Neuron (in vitro differentiated cells): ENCODE data around the gene CMKLR1.

Experiments used
- H2AFZ ChIP-seq: one replicate; pipeline ENCODE4 v1.6.1; 2013; ENCODE audit warnings: low read depth, mild to moderate bottlenecking, inconsistent platforms, low read length, moderate library complexity
- H3K27me3 ChIP-seq: one replicate; pipeline ENCODE4 v1.6.1; 2013; ENCODE audit warnings: low read length; ENCODE audit not compliant: insufficient read depth
- H3K36me3 ChIP-seq: one replicate; pipeline ENCODE4 v1.6.1; 2013; ENCODE audit warnings: low read length; ENCODE audit not compliant: insufficient read depth
- H3K4me1 ChIP-seq: one replicate; pipeline ENCODE4 v1.6.1; 2013; ENCODE audit warnings: low read length; ENCODE audit not compliant: insufficient read depth
- H3K4me3 ChIP-seq: 2 replicates; pipeline ENCODE4 v1.5.1; 2013; ENCODE audit warnings: mild to moderate bottlenecking, low read length, moderate library complexity
- H3K9me3 ChIP-seq: one replicate; pipeline ENCODE4 v1.6.1; 2013; ENCODE audit warnings: low read length

Gene CMKLR1

GRCh38 chr12:108312693-108313189 lies 26.4 kb downstream of the CMKLR1 start:
- Histone ChIP-seq H3K4me1 (peaks cover 8% of the 10 kb centered on the region), H3K9me3 (no peaks in the 10 kb centered on the region), H3K36me3 (no peaks in the 10 kb centered on the region), H3K4me3 (no peak overlapping the region), H2AFZ (no peak overlapping the region), H3K27me3 (no peaks in the 10 kb centered on the region)

- peaks cover 8% of the 10 kb centered on the region for H3K4me1 ChIP-seq
- H3K9me3 ChIP-seq: no peaks in the 10 kb centered on the region
- no peak overlapping the region for H3K4me3 ChIP-seq
- H3K27me3 ChIP-seq: no peaks in the 10 kb centered on the region
- no peaks in the 10 kb centered on the region for H3K36me3 ChIP-seq
- no peak overlapping the region for H2AFZ ChIP-seq
Observed at GRCh38 chr12:108312073-108312659, 26.9 kb downstream of the CMKLR1 start.

- Histone ChIP-seq H2AFZ (no peak overlapping the region), H3K4me3 (no peak overlapping the region), H3K4me1 (peaks cover 8% of the 10 kb centered on the region), H3K9me3 (no peaks in the 10 kb centered on the region), H3K36me3 (no peaks in the 10 kb centered on the region), H3K27me3 (no peaks in the 10 kb centered on the region)
Observed at GRCh38 chr12:108311605-108312004, 27.5 kb downstream of the CMKLR1 start.

- H2AFZ ChIP-seq: no peak overlapping the region
Observed at GRCh38 chr12:108310489-108310888, 28.6 kb downstream of the CMKLR1 start.

DNA sequence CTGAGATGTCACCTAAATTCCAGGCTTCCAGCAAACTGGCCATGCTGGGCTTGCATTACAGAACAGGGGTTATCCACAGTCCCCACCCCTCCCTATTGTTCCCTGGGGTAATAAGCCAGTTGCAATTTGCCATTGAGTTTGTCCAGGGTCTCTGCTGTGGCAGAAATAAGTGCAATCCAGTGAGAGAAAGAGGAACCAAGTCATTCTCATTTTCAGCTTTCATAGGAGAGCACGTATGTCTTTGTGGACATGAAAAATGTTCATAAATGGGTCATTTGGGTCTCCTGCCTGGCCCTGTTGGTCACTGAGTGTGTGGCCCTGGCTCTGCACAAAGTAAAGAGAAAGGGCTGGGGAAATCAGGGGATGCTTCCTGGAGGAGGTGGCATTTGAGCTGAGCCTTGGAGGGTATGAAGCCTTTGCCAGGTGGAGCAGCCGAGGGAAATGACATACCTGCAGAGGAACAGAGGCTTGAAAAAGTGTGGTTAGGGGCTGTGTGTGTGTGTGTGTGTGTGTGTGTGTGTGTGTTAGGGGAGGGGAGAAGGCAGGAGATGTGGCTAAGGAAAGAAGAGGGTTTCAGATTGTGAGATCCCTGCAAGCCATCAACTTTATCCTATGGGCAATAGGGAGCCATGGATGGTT lies 29.3 kb downstream of the CMKLR1 start:
- H2AFZ ChIP-seq: no peak overlapping the region
- H3K4me1 ChIP-seq: peaks cover 11% of the 10 kb centered on the region
- H3K9me3 ChIP-seq: no peaks in the 10 kb centered on the region

More at GRCh38 chr12:108310489-108310888, 28.6 kb downstream of the CMKLR1 start:
- Histone ChIP-seq H3K9me3 (no peaks in the 10 kb centered on the region), H3K4me3 (no peak overlapping the region), H3K4me1 (peaks cover 10% of the 10 kb centered on the region), H3K27me3 (peaks cover under 1% of the 10 kb centered on the region), H3K36me3 (no peaks in the 10 kb centered on the region)

GRCh38 chr12:108308395-108309085 lies 30.6 kb downstream of the CMKLR1 start:
- Histone ChIP-seq H3K4me1 (peaks cover 11% of the 10 kb centered on the region), H3K27me3 (peaks cover 6% of the 10 kb centered on the region)

More for the DNA sequence above, 29.3 kb downstream of the CMKLR1 start:
- Histone ChIP-seq H3K36me3 (no peaks in the 10 kb centered on the region), H3K27me3 (peaks cover 6% of the 10 kb centered on the region), H3K4me3 (no peak overlapping the region)

GRCh38 chr12:108307006-108307405 lies 32.1 kb downstream of the CMKLR1 start:
- peaks cover 6% of the 10 kb centered on the region for H3K27me3 ChIP-seq
- H3K4me3 ChIP-seq: no peak overlapping the region
- no peaks in the 10 kb centered on the region for H3K36me3 ChIP-seq
- no peaks in the 10 kb centered on the region for H3K9me3 ChIP-seq
- H2AFZ ChIP-seq: no peak overlapping the region
- H3K4me1 ChIP-seq: peaks cover 11% of the 10 kb centered on the region

More at GRCh38 chr12:108308395-108309085, 30.6 kb downstream of the CMKLR1 start:
- Histone ChIP-seq H3K4me3 (no peak overlapping the region), H3K9me3 (no peaks in the 10 kb centered on the region), H3K36me3 (no peaks in the 10 kb centered on the region), H2AFZ (no peak overlapping the region)

GRCh38 chr12:108306506-108306905 lies 32.6 kb downstream of the CMKLR1 start:
- H3K4me1 ChIP-seq: peaks cover 11% of the 10 kb centered on the region
- no peak overlapping the region for H2AFZ ChIP-seq
- no peak overlapping the region for H3K4me3 ChIP-seq
- no peaks in the 10 kb centered on the region for H3K9me3 ChIP-seq
- peaks cover 6% of the 10 kb centered on the region for H3K27me3 ChIP-seq
- no peaks in the 10 kb centered on the region for H3K36me3 ChIP-seq

GRCh38 chr12:108305991-108306501 lies 33.1 kb downstream of the CMKLR1 start:
- H2AFZ ChIP-seq: no peak overlapping the region
- H3K36me3 ChIP-seq: no peaks in the 10 kb centered on the region
- peaks cover 11% of the 10 kb centered on the region for H3K4me1 ChIP-seq
- H3K4me3 ChIP-seq: no peak overlapping the region
- H3K27me3 ChIP-seq: peaks cover 6% of the 10 kb centered on the region
- H3K9me3 ChIP-seq: no peaks in the 10 kb centered on the region

DNA sequence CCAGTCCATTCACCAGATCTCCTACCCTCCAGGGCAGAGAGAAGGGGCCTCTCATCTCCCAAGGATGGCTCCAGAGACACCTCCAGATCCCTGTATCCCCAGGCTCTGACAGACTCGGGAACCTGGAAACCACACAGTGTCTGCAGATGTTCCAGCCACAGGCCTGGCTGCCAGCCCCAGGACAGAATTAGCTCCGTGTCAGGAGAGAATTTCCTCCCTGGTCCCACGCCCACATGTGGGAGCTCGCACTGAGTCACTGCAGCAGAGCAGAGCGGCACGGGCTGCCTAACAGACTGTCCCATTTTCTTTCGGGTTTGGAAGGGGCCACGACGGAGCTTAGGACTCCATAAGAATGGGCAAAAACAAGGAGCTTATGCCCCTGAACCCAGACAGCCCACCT lies 33.6 kb downstream of the CMKLR1 start:
- Histone ChIP-seq H3K4me1 (peaks cover 6% of the 10 kb centered on the region), H3K4me3 (no peak overlapping the region), H3K9me3 (no peaks in the 10 kb centered on the region), H2AFZ (no peak overlapping the region), H3K27me3 (peaks cover 6% of the 10 kb centered on the region), H3K36me3 (no peaks in the 10 kb centered on the region)

GRCh38 chr12:108304633-108305032 lies 34.5 kb downstream of the CMKLR1 start:
- Histone ChIP-seq H3K9me3 (no peaks in the 10 kb centered on the region), H3K4me1 (peaks cover 3% of the 10 kb centered on the region), H3K36me3 (no peaks in the 10 kb centered on the region), H3K4me3 (no peak overlapping the region), H3K27me3 (peaks cover 6% of the 10 kb centered on the region), H2AFZ (no peak overlapping the region)

- no peaks in the 10 kb centered on the region for H3K36me3 ChIP-seq
- no peak overlapping the region for H2AFZ ChIP-seq
- H3K4me3 ChIP-seq: no peak overlapping the region
- H3K27me3 ChIP-seq: peaks cover 6% of the 10 kb centered on the region
- no peaks in the 10 kb centered on the region for H3K9me3 ChIP-seq
- peaks cover 3% of the 10 kb centered on the region for H3K4me1 ChIP-seq
Observed at GRCh38 chr12:108303703-108304102, 35.4 kb downstream of the CMKLR1 start.
